Brain microvascular endothelial cell (primary cell): ENCODE data around the gene TIGAR.

ENCODE experiments used
- DNase-seq: peaks from one replicate; pipeline ENCODE4 v3.0.0-alpha.2; 2020
- H3K27ac ChIP-seq: fragments of 250-450 bp; sonication (Bioruptor Pico); 2 replicates; pipeline ENCODE4 v1.5.1; 2020; ENCODE audit warnings: mild to moderate bottlenecking, moderate library complexity
- H3K27me3 ChIP-seq: fragments of 250-450 bp; sonication (Bioruptor Pico); replicated peaks from 2 replicates; pipeline ENCODE4 v1.5.1; 2020; ENCODE audit warnings: mild to moderate bottlenecking
- H3K36me3 ChIP-seq: fragments of 250-450 bp; sonication (Bioruptor Pico); replicated peaks from 2 replicates; pipeline ENCODE4 v1.5.1; 2020; ENCODE audit warnings: mild to moderate bottlenecking
- H3K4me3 ChIP-seq: 2 replicates; pipeline ENCODE4 v1.5.1; 2011; ENCODE audit warnings: low read depth, mild to moderate bottlenecking, control low read depth, low read length, moderate library complexity
- CTCF ChIP-seq: IDR thresholded peaks from 2 replicates; pipeline ENCODE4 v1.5.1; 2011; ENCODE audit warnings: low read depth, mild to moderate bottlenecking, moderate library complexity, low read length, control low read depth, inconsistent platforms; ENCODE audit errors: missing control alignments
- in situ Hi-C: cut with HindIII; loops from 2 replicates; pipeline ENCODE4 v1.10.0; 2017; ENCODE audit warnings: low sequenced_read_pairs, low pct_ligation_motif_present

Gene TIGAR

GRCh38 chr12:4307593-4308333, 13.2 kb upstream of the TIGAR start:
- TF ChIP-seq CTCF: peak; percentile 84
- peaks cover 8% of the 10 kb centered on the region for H3K27me3 ChIP-seq
- H3K36me3 ChIP-seq: no peaks in the 10 kb centered on the region
- H3K27ac ChIP-seq: no peak overlapping the region
- in situ Hi-C loops: no loop called here
- DNase-seq: peak; percentile 76
- peak overlapping the region; percentile 22 for H3K4me3 ChIP-seq

GRCh38 chr12:4308334-4308950, 12.6 kb upstream of the TIGAR start:
- no peak overlapping the region for H3K27ac ChIP-seq
- H3K36me3 ChIP-seq: no peaks in the 10 kb centered on the region
- no peak for TF ChIP-seq CTCF
- no peak overlapping the region for H3K4me3 ChIP-seq
- no peak for DNase-seq
- H3K27me3 ChIP-seq: peaks cover 5% of the 10 kb centered on the region
- in situ Hi-C loops: no loop called here

- no peaks in the 10 kb centered on the region for H3K27me3 ChIP-seq
- in situ Hi-C loops: no loop called here
- no peak for TF ChIP-seq CTCF
- no peak for DNase-seq
- H3K4me3 ChIP-seq: no peak overlapping the region
- no peaks in the 10 kb centered on the region for H3K36me3 ChIP-seq
- H3K27ac ChIP-seq: no peak overlapping the region
Measured at GRCh38 chr12:4311776-4312175, 9.2 kb upstream of the TIGAR start.

GRCh38 chr12:4312251-4312650, 8.8 kb upstream of the TIGAR start:
- Histone ChIP-seq H3K36me3 (no peaks in the 10 kb centered on the region), H3K27ac (no peak overlapping the region), H3K27me3 (no peaks in the 10 kb centered on the region), H3K4me3 (no peak overlapping the region)
- no peak for DNase-seq
- in situ Hi-C loops: no loop called here
- no peak for TF ChIP-seq CTCF

- in situ Hi-C loops: no loop called here
- no peaks in the 10 kb centered on the region for H3K27me3 ChIP-seq
- peak overlapping the region; percentile 68 for H3K4me3 ChIP-seq
- no peak for TF ChIP-seq CTCF
- no peaks in the 10 kb centered on the region for H3K36me3 ChIP-seq
- DNase-seq: no peak
- H3K27ac ChIP-seq: peak overlapping the region; percentile 42
Measured at GRCh38 chr12:4320497-4320852, 538 bp upstream of the TIGAR start.
